GM12874 (cell line): Measurements from ENCODE around the gene KAZN.

Experiments
- CTCF ChIP-seq: IDR thresholded peaks from 2 replicates; pipeline ENCODE4 v1.5.1; 2011; ENCODE audit warnings: low read depth, mild to moderate bottlenecking, control low read depth, low read length, moderate library complexity; ENCODE audit not compliant: insufficient read depth

KAZN gene

GRCh38 chr1:14897547-14897946 is 299.1 kb downstream of the KAZN start:
- TF ChIP-seq CTCF: no peak

GRCh38 chr1:14897997-14898645 is 299.6 kb downstream of the KAZN start:
- TF ChIP-seq CTCF: no peak

GRCh38 chr1:14899686-14900085 is 301.2 kb downstream of the KAZN start:
- no peak for TF ChIP-seq CTCF

GRCh38 chr1:14901371-14901954 is 303.0 kb downstream of the KAZN start:
- no peak for TF ChIP-seq CTCF

GRCh38 chr1:14903922-14904321 is 305.4 kb downstream of the KAZN start:
- no peak for TF ChIP-seq CTCF

- TF ChIP-seq CTCF: no peak
Observed at GRCh38 chr1:14906665-14907064, 308.2 kb downstream of the KAZN start.

- no peak for TF ChIP-seq CTCF
Observed at GRCh38 chr1:14907416-14907815, 308.9 kb downstream of the KAZN start.
